T-cell (primary cell): Measurements from ENCODE around the gene ABRACL. TPM values are rescaled to one million over a fixed set of nuclear protein-coding genes. Genes with fewer than 3 reads are reported as not detected.
"Not testable (repeated sequence)": the region's sequence is repeated elsewhere in the genome, so short reads cannot be mapped to it uniquely, and the experiment has no call there.

Source experiments
- ATAC-seq, 4 experiments: fragments of 200-7000 bp in 3 of 4; fragments of 150-1000 bp in 1 of 4; cut with Tn5 transposase; replicated peaks in 1 of 4; 1 replicate in 3 of 4; 2 replicates in 1 of 4; pipeline ENCODE4 v1.10.0; 2021; ENCODE audit warnings: moderate library complexity in 3 of 4, mild to moderate bottlenecking in 2 of 4, moderate number of reproducible peaks in 1 of 4
- CTCF ChIA-PET, 2 donors: fragments of 300-600 bp; sonication (Branson Sonifier 250); formaldehyde crosslinking; loops; one replicate each; lab custom pipeline; 2022; ENCODE audit warnings: antibody characterized with exemption in 2 of 2; lab: Charles Lee
- POLR2A ChIA-PET, 2 donors: fragments of 300-600 bp; sonication (Branson Sonifier 250); formaldehyde crosslinking; loops; one replicate each; lab custom pipeline; 2022; ENCODE audit warnings: antibody characterized with exemption in 2 of 2; lab: Charles Lee
- DNase-seq, 35 experiments: peaks; one replicate each; pipeline versions ENCODE4 v3.0.0 to v3.0.0-alpha.2; 2013 to 2023
- H3K27ac ChIP-seq: one replicate; pipeline ENCODE4 v1.5.1; 2013; ENCODE audit warnings: low read length
- H3K27me3 ChIP-seq, 2 experiments: replicated peaks in 1 of 2; 1 replicate in 1 of 2; 2 replicates in 1 of 2; pipeline versions ENCODE4 v1.6.1 to v1.7.0; 2013; ENCODE audit warnings: low read length in 1 of 2, mixed read lengths in 1 of 2; ENCODE audit not compliant: control insufficient read depth in 2 of 2, insufficient read depth in 2 of 2; ENCODE audit errors: extremely low read depth in 1 of 2
- H3K36me3 ChIP-seq, 2 donors: 1 replicate in 1 of 2; 2 replicates in 1 of 2; pipeline versions ENCODE4 v1.6.1 to v1.7.0; 2013; ENCODE audit warnings: low read length in 1 of 2; ENCODE audit not compliant: control insufficient read depth in 2 of 2, insufficient read depth in 1 of 2; ENCODE audit errors: extremely low read depth in 1 of 2
- H3K4me1 ChIP-seq, 2 experiments: 1 replicate in 1 of 2; 2 replicates in 1 of 2; pipeline versions ENCODE4 v1.6.1 to v1.7.0; 2013; ENCODE audit warnings: low read length in 2 of 2, mixed read lengths in 1 of 2; ENCODE audit not compliant: insufficient read depth in 2 of 2, control insufficient read depth in 1 of 2; ENCODE audit errors: extremely low read depth in 1 of 2
- H3K4me3 ChIP-seq, 2 donors: 1 replicate in 1 of 2; 2 replicates in 1 of 2; pipeline versions ENCODE4 v1.5.1 to v1.7.0; 2013; ENCODE audit warnings: mild to moderate bottlenecking in 2 of 2, low read length in 1 of 2, moderate library complexity in 1 of 2; ENCODE audit not compliant: control insufficient read depth in 1 of 2; ENCODE audit errors: extremely low read depth in 1 of 2
- H3K9me3 ChIP-seq: 2 replicates; pipeline ENCODE4 v1.7.0; 2013
- H3K27ac Mint-ChIP-seq, 2 donors: one replicate each; pipeline ENCODE4 v1.8.0; 2020 to 2021; ENCODE audit warnings: mild to moderate bottlenecking in 2 of 2, mixed read lengths in 2 of 2
- H3K27me3 Mint-ChIP-seq, 2 donors: one replicate each; pipeline ENCODE4 v1.8.0; 2021 to 2022; ENCODE audit warnings: mixed read lengths in 2 of 2
- H3K36me3 Mint-ChIP-seq: one replicate; pipeline ENCODE4 v1.8.0; 2021; ENCODE audit warnings: mixed read lengths
- H3K4me1 Mint-ChIP-seq, 3 donors: one replicate each; pipeline ENCODE4 v1.8.0; 2020 to 2022; ENCODE audit warnings: mixed read lengths in 3 of 3, mild to moderate bottlenecking in 1 of 3
- H3K4me3 Mint-ChIP-seq, 3 donors: one replicate each; pipeline ENCODE4 v1.8.0; 2020 to 2022; ENCODE audit warnings: mild to moderate bottlenecking in 3 of 3, mixed read lengths in 3 of 3, moderate library complexity in 3 of 3
- H3K9me3 Mint-ChIP-seq, 3 donors: one replicate each; pipeline ENCODE4 v1.8.0; 2020 to 2022; ENCODE audit warnings: mixed read lengths in 3 of 3
- WGBS: methylation state at CpG from one replicate; pipeline ENCODE4 v1.1.5; 2013; ENCODE audit warnings: missing lambda C conversion rate; ENCODE audit not compliant: insufficient coverage; 5-methylcytosine and 5-hydroxymethylcytosine counted together
- total RNA-seq, 35 experiments: library from RNA in 6 of 35; stranded (reverse) in 6 of 35; fragments of 120-200 nt in 1 of 35; gene quantifications; one replicate each; pipeline versions ENCODE4 v1.2.1 to v1.2.4 and lab custom pipeline; 2013 to 2026

ABRACL gene
- total RNA-seq, 5 donors from 2014 or later (not counting 1 experiment from before 2014, with no cell fraction given), result 44.2 to 76.3 (median 71.5) TPM

DNA sequence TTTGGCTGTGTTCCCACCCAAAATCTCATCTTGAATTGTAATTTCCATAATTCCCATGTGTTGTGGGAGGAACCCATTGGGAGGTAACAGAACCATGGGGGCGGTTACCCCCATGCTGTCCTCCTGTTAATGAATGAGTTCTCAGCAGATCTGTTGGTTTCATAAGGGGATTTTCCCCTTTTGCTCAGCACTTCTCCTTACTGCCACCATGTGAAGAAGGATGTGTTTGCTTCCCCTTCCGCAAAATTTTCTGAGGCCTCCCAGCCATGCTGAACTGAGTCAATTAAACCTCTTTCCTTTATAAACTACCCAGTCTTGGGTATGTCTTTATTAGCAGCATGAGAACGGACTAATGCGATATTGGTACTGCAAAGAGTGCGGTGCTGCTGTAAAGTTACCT lies 35.6 kb upstream of the ABRACL start:
- 95% methylated on average over 3 of the region's 5 CpGs for WGBS

DNA sequence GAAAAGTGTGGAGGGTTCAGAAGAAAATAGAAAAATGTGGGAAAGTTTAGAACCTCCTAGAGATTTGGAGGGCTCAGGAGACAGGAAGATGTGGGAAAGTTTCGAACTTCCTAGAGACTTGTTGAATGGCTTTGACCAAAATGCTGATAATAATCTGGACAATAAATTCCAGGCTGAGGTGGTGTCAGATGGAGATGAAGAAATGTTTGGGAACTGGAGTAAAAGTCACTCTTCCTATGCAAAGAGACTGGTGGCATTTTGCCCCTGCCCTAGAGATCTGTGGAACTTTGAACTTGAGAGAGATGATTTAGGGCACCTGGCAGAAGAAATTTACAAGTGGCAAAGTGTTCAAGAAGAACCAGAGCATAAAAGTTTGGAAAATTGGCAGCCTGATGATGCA lies 35.1 kb upstream of the ABRACL start:
- H3K9me3 ChIP-seq, H3K27ac ChIP-seq, H3K27ac Mint-ChIP-seq, H3K4me3 Mint-ChIP-seq, POLR2A ChIA-PET, H3K4me1 ChIP-seq, H3K9me3 Mint-ChIP-seq, CTCF ChIA-PET, H3K36me3 ChIP-seq, H3K27me3 ChIP-seq, H3K36me3 Mint-ChIP-seq, H3K27me3 Mint-ChIP-seq, H3K4me1 Mint-ChIP-seq, ATAC-seq, H3K4me3 ChIP-seq, DNase-seq: not testable (repeated sequence)
- 71% methylated on average over 1 of the region's 1 CpG for WGBS

More for the DNA sequence above, 35.6 kb upstream of the ABRACL start:
- H3K36me3 ChIP-seq, H3K4me3 Mint-ChIP-seq, H3K27ac ChIP-seq, ATAC-seq, H3K27ac Mint-ChIP-seq, H3K9me3 Mint-ChIP-seq, POLR2A ChIA-PET, H3K27me3 ChIP-seq, H3K9me3 ChIP-seq, H3K36me3 Mint-ChIP-seq, DNase-seq, H3K27me3 Mint-ChIP-seq, H3K4me3 ChIP-seq, H3K4me1 ChIP-seq, H3K4me1 Mint-ChIP-seq: not testable (repeated sequence)
- CTCF ChIA-PET, result interaction anchor here in 1 of 2 donors (0.6 kb wide), 1 partner anchor 142 kb away, joined by 3 read pairs; no protein-coding TSS in a partner anchor

DNA sequence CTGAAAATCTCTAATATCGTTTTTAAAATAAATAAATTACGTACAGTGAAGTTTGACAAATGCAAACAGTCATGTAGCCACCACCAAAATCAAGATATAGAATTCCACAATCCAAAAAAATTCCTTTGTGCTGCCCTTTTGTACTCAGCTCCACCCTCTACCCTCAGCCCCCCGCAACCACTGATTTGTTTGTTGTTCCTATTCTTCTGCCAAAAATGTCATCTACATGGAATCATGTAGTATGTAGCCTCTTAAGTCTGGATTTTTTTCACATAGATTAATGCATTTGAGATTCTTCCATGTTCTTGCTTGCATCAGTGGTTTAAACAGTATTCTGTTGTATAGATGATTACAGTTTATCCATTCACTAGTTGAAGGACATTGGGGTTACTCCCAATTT lies 32.0 kb upstream of the ABRACL start:
- no peaks in the 10 kb centered on the region for H3K36me3 Mint-ChIP-seq
- no peaks in the 10 kb centered on the region for H3K9me3 ChIP-seq
- H3K4me3 ChIP-seq, result no peak overlapping the region
- WGBS, result 80% methylated on average over 1 of the region's 3 CpGs
- no peaks in the 10 kb centered on the region for H3K36me3 ChIP-seq
- no peaks in the 10 kb centered on the region for H3K9me3 Mint-ChIP-seq
- ChIA-PET POLR2A (no interaction called here), CTCF (interaction anchor here in 1 of 2 donors (0.6 kb wide), 1 partner anchor 16 kb away, joined by 3 read pairs; no protein-coding TSS in a partner anchor)
- no peaks in the 10 kb centered on the region for H3K4me1 Mint-ChIP-seq
- H3K4me3 Mint-ChIP-seq, result no peak overlapping the region
- ATAC-seq (no peak), DNase-seq (no peak)
- H3K27ac Mint-ChIP-seq, result no peak overlapping the region
- H3K27me3 Mint-ChIP-seq, result no peaks in the 10 kb centered on the region
- H3K4me1 ChIP-seq, result no peaks in the 10 kb centered on the region
- H3K27ac ChIP-seq, result no peak overlapping the region
- H3K27me3 ChIP-seq, result no peaks in the 10 kb centered on the region

DNA sequence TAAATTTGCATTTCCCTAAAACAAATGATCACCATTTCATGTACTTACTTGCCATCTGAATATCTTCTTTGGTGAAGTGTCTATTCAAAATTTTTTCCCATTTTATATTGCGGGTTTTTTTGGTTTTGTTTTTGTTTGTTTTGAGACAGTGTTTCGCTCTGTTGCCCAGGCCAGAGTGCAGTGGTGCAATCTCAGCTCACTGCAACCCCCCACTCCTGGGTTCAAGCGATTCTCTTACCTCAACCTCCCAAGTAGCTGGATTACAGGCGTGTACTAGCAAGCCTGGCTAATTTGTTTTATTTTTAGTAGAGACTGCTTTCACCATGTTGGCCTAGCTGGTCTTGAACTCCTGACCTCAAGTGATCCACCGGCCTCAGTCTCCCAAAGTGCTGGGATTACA lies 31.4 kb upstream of the ABRACL start:
- no peaks in the 10 kb centered on the region for H3K36me3 ChIP-seq
- no peaks in the 10 kb centered on the region for H3K27me3 Mint-ChIP-seq
- no peaks in the 10 kb centered on the region for H3K4me1 Mint-ChIP-seq
- POLR2A ChIA-PET, result no interaction called here
- DNase-seq (no peak), ATAC-seq (no peak)
- H3K9me3 Mint-ChIP-seq, result no peaks in the 10 kb centered on the region
- H3K9me3 ChIP-seq, result no peaks in the 10 kb centered on the region
- no peak overlapping the region for H3K4me3 Mint-ChIP-seq
- CTCF ChIA-PET, result no interaction called here
- H3K36me3 Mint-ChIP-seq, result no peaks in the 10 kb centered on the region
- no peaks in the 10 kb centered on the region for H3K4me1 ChIP-seq
- H3K27ac ChIP-seq, result no peak overlapping the region
- WGBS, result 100% methylated on average over 1 of the region's 5 CpGs
- H3K27ac Mint-ChIP-seq, result no peak overlapping the region
- no peaks in the 10 kb centered on the region for H3K27me3 ChIP-seq
- H3K4me3 ChIP-seq, result no peak overlapping the region

DNA sequence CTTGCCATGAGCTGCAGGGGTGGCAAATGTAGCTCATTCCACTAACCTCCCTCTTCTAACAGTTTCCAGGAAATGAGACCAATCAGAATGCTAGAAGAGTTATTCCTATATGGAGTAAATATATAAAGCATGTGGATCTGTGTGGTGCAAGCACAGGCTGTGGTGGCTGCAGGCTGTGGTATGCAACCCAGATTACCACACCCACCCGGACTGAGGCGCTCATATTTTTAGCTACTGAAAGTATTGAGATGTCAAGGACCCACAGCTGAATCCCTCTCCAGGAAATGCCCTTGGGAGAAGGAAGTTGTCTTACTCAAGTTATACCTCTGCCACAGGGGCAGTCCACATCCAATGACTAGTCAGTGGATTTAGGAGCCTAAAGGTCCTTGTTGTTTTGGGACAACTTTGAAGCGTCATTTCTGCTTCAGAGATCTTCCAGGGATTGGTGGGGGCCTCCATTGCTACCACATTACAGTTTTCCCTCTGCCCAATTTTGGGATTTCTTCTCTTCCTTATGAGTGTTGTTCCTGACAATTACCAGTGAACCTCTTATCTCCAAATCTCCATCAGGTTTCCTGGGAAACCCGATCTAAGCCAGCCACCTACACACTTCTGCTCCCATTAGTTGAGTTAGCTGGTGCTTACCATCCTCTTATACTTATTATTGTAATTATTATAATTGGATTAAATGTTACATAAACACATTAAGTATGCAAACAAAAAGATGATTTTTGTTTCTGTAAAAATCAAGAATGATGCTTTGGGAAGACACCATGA lies 28.4 kb upstream of the ABRACL start:
- no peaks in the 10 kb centered on the region for H3K4me1 Mint-ChIP-seq
- no CpG with 5 or more reads among the region's 4 CpGs for WGBS
- no peak for ATAC-seq
- ChIA-PET POLR2A (interaction anchor here in 1 of 2 donors (0.5 kb wide), 1 partner anchor 811 kb away, joined by 4 read pairs; no protein-coding TSS in a partner anchor), CTCF (no interaction called here)
- H3K9me3 ChIP-seq, result no peaks in the 10 kb centered on the region
- no peaks in the 10 kb centered on the region for H3K27me3 ChIP-seq
- no peaks in the 10 kb centered on the region for H3K27me3 Mint-ChIP-seq
- H3K27ac ChIP-seq, result no peak overlapping the region
- H3K4me1 ChIP-seq, result no peaks in the 10 kb centered on the region
- H3K4me3 ChIP-seq, result no peak overlapping the region
- no peak overlapping the region for H3K4me3 Mint-ChIP-seq
- no peaks in the 10 kb centered on the region for H3K36me3 ChIP-seq
- no peak overlapping the region for H3K27ac Mint-ChIP-seq
- no peaks in the 10 kb centered on the region for H3K9me3 Mint-ChIP-seq
- DNase-seq, result no peak
- H3K36me3 Mint-ChIP-seq, result no peaks in the 10 kb centered on the region

DNA sequence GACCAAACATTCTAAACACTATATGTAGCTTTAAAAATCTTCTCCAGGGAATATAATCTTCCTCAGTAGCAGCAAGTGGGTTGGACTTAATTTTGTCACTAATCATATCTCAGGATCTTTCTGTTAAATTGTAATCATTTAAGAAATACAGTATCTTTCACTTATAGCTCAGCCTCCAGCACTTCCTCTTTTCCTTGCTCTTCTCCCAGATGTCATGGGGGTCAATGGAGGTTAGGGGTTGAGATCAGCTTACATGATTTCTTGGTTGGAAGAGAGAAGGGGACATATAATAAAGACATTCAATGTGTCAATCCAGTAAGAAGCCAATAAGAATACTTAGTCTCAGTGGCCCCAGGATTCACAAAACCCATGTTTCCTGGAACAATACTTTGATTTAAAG lies 24.8 kb upstream of the ABRACL start:
- H3K4me1 ChIP-seq, result no peaks in the 10 kb centered on the region
- CTCF ChIA-PET, result no interaction called here
- POLR2A ChIA-PET, result interaction anchor here in 1 of 2 donors (0.6 kb wide), 1 partner anchor 210 kb away, joined by 3 read pairs; no protein-coding TSS in a partner anchor

More for the DNA sequence above, 24.8 kb upstream of the ABRACL start:
- no peak for ATAC-seq
- Histone ChIP-seq H3K27ac (no peak overlapping the region), H3K27me3 (no peaks in the 10 kb centered on the region), H3K9me3 (no peaks in the 10 kb centered on the region), H3K4me3 (no peak overlapping the region), H3K36me3 (no peaks in the 10 kb centered on the region)
- H3K4me3 Mint-ChIP-seq, result no peak overlapping the region
- H3K27me3 Mint-ChIP-seq, result peaks cover 0 to 2% of the 10 kb centered on the region in 2 donors
- H3K36me3 Mint-ChIP-seq, result no peaks in the 10 kb centered on the region
- H3K4me1 Mint-ChIP-seq, result no peaks in the 10 kb centered on the region
- H3K27ac Mint-ChIP-seq, result no peak overlapping the region
- no peaks in the 10 kb centered on the region for H3K9me3 Mint-ChIP-seq
- DNase-seq, result no peak
